CD4-positive, alpha-beta memory T cell (primary cell): Measurements from ENCODE around the gene AP4B1. TPM values are rescaled to one million over a fixed set of nuclear protein-coding genes. Genes with fewer than 3 reads are reported as not detected.

Experiments used
- CTCF ChIA-PET: fragments of 350-600 bp; sonication (Branson Sonifier 250); formaldehyde crosslinking; loops from one replicate; lab custom pipeline; 2021; ENCODE audit warnings: inconsistent platforms; ENCODE audit not compliant: partially characterized antibody; lab: Charles Lee
- POLR2A ChIA-PET: fragments of 350-600 bp; sonication (Branson Sonifier 250); formaldehyde crosslinking; loops from one replicate; lab custom pipeline; 2021; ENCODE audit not compliant: partially characterized antibody; lab: Charles Lee
- DNase-seq, 5 donors: peaks; one replicate each; pipeline versions ENCODE4 v3.0.0 to v3.0.0-alpha.2; 2020 to 2022; ENCODE audit warnings: mixed read lengths in 1 of 5
- H3K27ac ChIP-seq: one replicate; pipeline ENCODE4 v1.7.0; 2013; ENCODE audit warnings: low read depth, low read length
- H3K27me3 ChIP-seq: 2 replicates; pipeline ENCODE4 v1.7.0; 2013; ENCODE audit warnings: mild to moderate bottlenecking, low read length, moderate library complexity; ENCODE audit not compliant: insufficient read depth
- H3K36me3 ChIP-seq: 2 replicates; pipeline ENCODE4 v1.7.0; 2013; ENCODE audit warnings: mild to moderate bottlenecking, low read length, moderate library complexity; ENCODE audit not compliant: insufficient read depth
- H3K4me1 ChIP-seq: 2 replicates; pipeline ENCODE4 v1.7.0; 2013; ENCODE audit warnings: mild to moderate bottlenecking, low read length, moderate library complexity; ENCODE audit not compliant: insufficient read depth
- H3K4me3 ChIP-seq, 2 donors: one replicate each; pipeline ENCODE4 v1.7.0; 2013; ENCODE audit warnings: low read length in 2 of 2, mild to moderate bottlenecking in 1 of 2
- H3K9me3 ChIP-seq, 2 donors: one replicate each; pipeline ENCODE4 v1.7.0; 2013; ENCODE audit warnings: low read length in 2 of 2, control low read depth in 1 of 2; ENCODE audit not compliant: control insufficient read depth in 1 of 2
- H3K27ac Mint-ChIP-seq, 7 donors: one replicate each; pipeline ENCODE4 v1.8.0; 2020 to 2021; ENCODE audit warnings: mixed read lengths in 7 of 7, mild to moderate bottlenecking in 6 of 7, inconsistent platforms in 3 of 7, moderate library complexity in 3 of 7
- H3K27me3 Mint-ChIP-seq, 2 donors: one replicate each; pipeline ENCODE4 v1.8.0; 2020 to 2021; ENCODE audit warnings: mixed read lengths in 2 of 2
- H3K36me3 Mint-ChIP-seq, 2 donors: one replicate each; pipeline ENCODE4 v1.8.0; 2020 to 2021; ENCODE audit warnings: mixed read lengths in 2 of 2, inconsistent platforms in 1 of 2, mild to moderate bottlenecking in 1 of 2
- H3K4me1 Mint-ChIP-seq, 4 donors: one replicate each; pipeline ENCODE4 v1.8.0; 2020 to 2021; ENCODE audit warnings: mixed read lengths in 4 of 4, mild to moderate bottlenecking in 1 of 4
- H3K4me3 Mint-ChIP-seq, 8 donors: one replicate each; pipeline ENCODE4 v1.8.0; 2020 to 2021; ENCODE audit warnings: mixed read lengths in 8 of 8, mild to moderate bottlenecking in 7 of 8, moderate library complexity in 6 of 8, inconsistent platforms in 3 of 8
- H3K9me3 Mint-ChIP-seq, 8 donors: one replicate each; pipeline ENCODE4 v1.8.0; 2020 to 2021; ENCODE audit warnings: mixed read lengths in 8 of 8, mild to moderate bottlenecking in 5 of 8, inconsistent platforms in 3 of 8, moderate library complexity in 1 of 8
- intact Hi-C: fragments of 100-400 bp; cut with micrococcal nuclease; formaldehyde crosslinking; loops from one replicate; pipeline ENCODE4 v1.15.1; 2023
- polyA plus RNA-seq, 2 donors: library from polyadenylated mRNA; unstranded; fragments of 300-500 nt; fragmentation: Illumina TruSeq; gene quantifications; one replicate each; pipeline ENCODE4 v1.2.3, GENCODE V29; 2021
- total RNA-seq, 2 experiments: library from RNA; stranded (reverse); gene quantifications; one replicate each; pipeline ENCODE4 v1.2.3, GENCODE V29; 2021

Gene AP4B1
- total and polyA plus RNA-seq, 4 experiments from 2014 or later: 8.9 to 75.5 (median 43.7) TPM

- POLR2A ChIA-PET: interaction anchor here (0.9 to 5.5 kb wide), 9 partner anchors 8 to 59 kb away, joined by 3 to 51 read pairs (median 9); partner anchors contain the start of genes AP4B1, DCLRE1B, HIPK1 and RSBN1
- H3K27me3 ChIP-seq: no peaks in the 10 kb centered on the region
- H3K4me3 ChIP-seq: peak overlapping the region; percentile 48 to 71
- Mint-ChIP-seq H3K36me3 (peaks cover 6 to 30% of the 10 kb centered on the region in 2 donors), H3K27me3 (no peaks in the 10 kb centered on the region), H3K4me3 (peak overlapping the region; percentile 85 to 95 (median 90)), H3K9me3 (no peaks in the 10 kb centered on the region), H3K4me1 (peaks cover 56 to 82% (median 67%) of the 10 kb centered on the region in 4 donors), H3K27ac (peak overlapping the region; percentile 82 to 99 (median 98))
- peak overlapping the region; percentile 79 for H3K27ac ChIP-seq
- CTCF ChIA-PET: interaction anchor here (1.1 to 3.1 kb wide), 7 partner anchors 8 to 60 kb away, joined by 3 to 16 read pairs (median 5); partner anchors contain the start of genes AP4B1, DCLRE1B and HIPK1
- no peaks in the 10 kb centered on the region for H3K36me3 ChIP-seq
- DNase-seq: peak in 1 of 5 donors; percentile 46
- H3K4me1 ChIP-seq: peaks cover 79% of the 10 kb centered on the region
- intact Hi-C loops: loop anchor here (1.0 to 5.0 kb wide), 6 partner anchors 9 to 1253 kb away; partner anchors contain the start of genes AP4B1, CAPZA1, HIPK1 and RSBN1
- no peaks in the 10 kb centered on the region for H3K9me3 ChIP-seq
Observed at GRCh38 chr1:113870778-113871177, 33.8 kb downstream of the AP4B1 start.

- H3K4me1 ChIP-seq: peaks cover 63% of the 10 kb centered on the region
- CTCF ChIA-PET: interaction anchor here (0.8 to 3.1 kb wide), 7 partner anchors 8 to 63 kb away, joined by 3 to 16 read pairs (median 5); partner anchors contain the start of genes AP4B1, DCLRE1B and HIPK1
- intact Hi-C loops: no loop called here
- DNase-seq: no peak
- H3K4me3 ChIP-seq: no peak overlapping the region
- no peaks in the 10 kb centered on the region for H3K9me3 Mint-ChIP-seq
- H3K9me3 ChIP-seq: no peaks in the 10 kb centered on the region
- POLR2A ChIA-PET: interaction anchor here (0.8 to 5.5 kb wide), 7 partner anchors 9 to 87 kb away, joined by 3 to 51 read pairs (median 9); partner anchors contain the start of genes HIPK1 and RSBN1
- no peaks in the 10 kb centered on the region for H3K27me3 Mint-ChIP-seq
- no peaks in the 10 kb centered on the region for H3K27me3 ChIP-seq
- H3K27ac Mint-ChIP-seq: peak overlapping the region; percentile 35 to 99 (median 94)
- no peaks in the 10 kb centered on the region for H3K36me3 ChIP-seq
- H3K27ac ChIP-seq: no peak overlapping the region
- peak overlapping the region; percentile 13 to 95 (median 89) for H3K4me3 Mint-ChIP-seq
- peaks cover 45 to 72% (median 56%) of the 10 kb centered on the region in 4 donors for H3K4me1 Mint-ChIP-seq
- H3K36me3 Mint-ChIP-seq: peaks cover 13 to 38% of the 10 kb centered on the region in 2 donors
Observed at GRCh38 chr1:113868387-113869083, 36.1 kb downstream of the AP4B1 start.

- Histone ChIP-seq H3K9me3 (no peaks in the 10 kb centered on the region), H3K27ac (no peak overlapping the region), H3K4me1 (peaks cover 30% of the 10 kb centered on the region), H3K27me3 (no peaks in the 10 kb centered on the region), H3K4me3 (no peak overlapping the region), H3K36me3 (peaks cover 7% of the 10 kb centered on the region)
- H3K4me3 Mint-ChIP-seq: no peak overlapping the region
- H3K36me3 Mint-ChIP-seq: peaks cover 26 to 48% of the 10 kb centered on the region in 2 donors
- peak overlapping the region in 5 of 7 donors; percentile 51 to 89 (median 78) for H3K27ac Mint-ChIP-seq
- no peaks in the 10 kb centered on the region for H3K27me3 Mint-ChIP-seq
- no peak for DNase-seq
- peaks cover 25 to 52% (median 41%) of the 10 kb centered on the region in 4 donors for H3K4me1 Mint-ChIP-seq
- ChIA-PET POLR2A (interaction anchor here (3.7 kb wide), 1 partner anchor 42 kb away, joined by 16 read pairs; the partner anchor contains the start of gene AP4B1), CTCF (interaction anchor here (2.2 kb wide), 1 partner anchor 42 kb away, joined by 6 read pairs; the partner anchor contains the start of gene AP4B1)
- H3K9me3 Mint-ChIP-seq: no peaks in the 10 kb centered on the region
- intact Hi-C loops: loop anchor here (2.0 kb wide), 1 partner anchor 15 kb away; no protein-coding TSS in a partner anchor
Observed at GRCh38 chr1:113861641-113862040, 43.0 kb downstream of the AP4B1 start.

- H3K27me3 ChIP-seq: no peaks in the 10 kb centered on the region
- intact Hi-C loops: loop anchor here (2.0 kb wide), 1 partner anchor 14 kb away; no protein-coding TSS in a partner anchor
Observed at GRCh38 chr1:113860891-113861290, 43.7 kb downstream of the AP4B1 start.

GRCh38 chr1:113859478-113860175, 45.0 kb downstream of the AP4B1 start:
- H3K27me3 Mint-ChIP-seq: no peaks in the 10 kb centered on the region
- ChIA-PET POLR2A (interaction anchor here (0.8 to 2.6 kb wide), 7 partner anchors 8 to 70 kb away, joined by 3 to 9 read pairs (median 3); partner anchors contain the start of genes AP4B1 and HIPK1), CTCF (interaction anchor here (0.6 to 2.3 kb wide), 14 partner anchors 9 to 1249 kb away, joined by 3 to 10 read pairs (median 3); partner anchors contain the start of genes AP4B1 and RSBN1)
- DNase-seq: no peak
- H3K36me3 ChIP-seq: peaks cover 20% of the 10 kb centered on the region
- peaks cover 24% of the 10 kb centered on the region for H3K4me1 ChIP-seq
- no peaks in the 10 kb centered on the region for H3K9me3 ChIP-seq
- no peak overlapping the region for H3K27ac ChIP-seq
- no peaks in the 10 kb centered on the region for H3K9me3 Mint-ChIP-seq
- no peaks in the 10 kb centered on the region for H3K27me3 ChIP-seq
- peaks cover 36 to 56% of the 10 kb centered on the region in 2 donors for H3K36me3 Mint-ChIP-seq
- intact Hi-C loops: loop anchor here (2.0 kb wide), 1 partner anchor 13 kb away; no protein-coding TSS in a partner anchor
- H3K27ac Mint-ChIP-seq: peak overlapping the region in 6 of 7 donors; percentile 55 to 89 (median 86)
- peaks cover 23 to 39% (median 35%) of the 10 kb centered on the region in 4 donors for H3K4me1 Mint-ChIP-seq
- peak overlapping the region in 6 of 8 donors; percentile 25 to 66 (median 46) for H3K4me3 Mint-ChIP-seq
- no peak overlapping the region for H3K4me3 ChIP-seq

More at GRCh38 chr1:113860891-113861290, 43.7 kb downstream of the AP4B1 start:
- Mint-ChIP-seq H3K4me1 (peaks cover 25 to 50% (median 38%) of the 10 kb centered on the region in 4 donors), H3K27ac (peak overlapping the region in 5 of 7 donors; percentile 39 to 76 (median 52)), H3K36me3 (peaks cover 33 to 53% of the 10 kb centered on the region in 2 donors), H3K4me3 (no peak overlapping the region), H3K9me3 (no peaks in the 10 kb centered on the region), H3K27me3 (no peaks in the 10 kb centered on the region)
- no peak overlapping the region for H3K4me3 ChIP-seq
- H3K9me3 ChIP-seq: no peaks in the 10 kb centered on the region
- POLR2A ChIA-PET: interaction anchor here (0.7 to 2.6 kb wide), 5 partner anchors 9 to 102 kb away, joined by 3 to 7 read pairs (median 5); partner anchors contain the start of genes AP4B1 and PHTF1
- peaks cover 25% of the 10 kb centered on the region for H3K4me1 ChIP-seq
- peaks cover 14% of the 10 kb centered on the region for H3K36me3 ChIP-seq
- no peak for DNase-seq
- CTCF ChIA-PET: interaction anchor here (0.9 to 2.3 kb wide), 5 partner anchors 9 to 43 kb away, joined by 3 to 8 read pairs (median 4); partner anchors contain the start of gene AP4B1
- H3K27ac ChIP-seq: no peak overlapping the region

GRCh38 chr1:113858982-113859381, 45.6 kb downstream of the AP4B1 start:
- peaks cover 25% of the 10 kb centered on the region for H3K36me3 ChIP-seq
- no peaks in the 10 kb centered on the region for H3K27me3 ChIP-seq
- H3K4me3 ChIP-seq: no peak overlapping the region
- no peaks in the 10 kb centered on the region for H3K9me3 ChIP-seq
- ChIA-PET CTCF (interaction anchor here (0.6 to 2.3 kb wide), 12 partner anchors 9 to 80 kb away, joined by 3 to 10 read pairs (median 3); partner anchors contain the start of genes AP4B1 and RSBN1), POLR2A (interaction anchor here (1.0 to 2.6 kb wide), 3 partner anchors 8 to 45 kb away, joined by 3 to 7 read pairs (median 3); partner anchors contain the start of gene AP4B1)
- no peak for DNase-seq
- H3K4me3 Mint-ChIP-seq: peak overlapping the region in 1 of 8 donors; percentile 47
- no peaks in the 10 kb centered on the region for H3K27me3 Mint-ChIP-seq
- H3K27ac ChIP-seq: no peak overlapping the region
- intact Hi-C loops: no loop called here
- peaks cover 24% of the 10 kb centered on the region for H3K4me1 ChIP-seq
- H3K4me1 Mint-ChIP-seq: peaks cover 24 to 38% (median 34%) of the 10 kb centered on the region in 4 donors
- no peaks in the 10 kb centered on the region for H3K9me3 Mint-ChIP-seq
- peaks cover 42 to 60% of the 10 kb centered on the region in 2 donors for H3K36me3 Mint-ChIP-seq
- H3K27ac Mint-ChIP-seq: peak overlapping the region in 6 of 7 donors; percentile 0 to 89 (median 62)
